ENCODE data around the gene SERGEF. TPM values are rescaled to one million over a fixed set of nuclear protein-coding genes. Genes with fewer than 3 reads are reported as not detected.

SERGEF gene
- total and polyA plus RNA-seq, 2 of the 4 experiments (the other 2 are of a cell fraction), result 12.2 to 18.1 TPM

GRCh38 chr11:17976651-17977050 lies 36.2 kb downstream of the SERGEF start:
- Histone ChIP-seq H2AK5ac (ENCODE audit: low read depth, low read length) (no peak overlapping the region), H4K91ac (ENCODE audit: insufficient read depth, low read depth, low read length) (no peak overlapping the region), H3K4me1 (ENCODE audit: control insufficient read depth, insufficient read depth, low read length) (peaks cover 1% of the 10 kb centered on the region; the same call in 1 of the 2 replicates), H3K36me3 (ENCODE audit: control insufficient read depth, insufficient read depth, low read length) (no peaks in the 10 kb centered on the region), H3K14ac (replicated peaks; ENCODE audit: low read depth, low read length) (no peak overlapping the region), H2BK20ac (ENCODE audit: low read depth, low read length) (no peak overlapping the region), H4K5ac (ENCODE audit: low read depth, low read length) (no peak overlapping the region), H2BK15ac (ENCODE audit: low read depth, low read length) (no peak overlapping the region), H3K9me1 (ENCODE audit: insufficient read depth, low read length) (no peaks in the 10 kb centered on the region), H3K27me3 (ENCODE audit: control insufficient read depth, insufficient read depth, low read length) (no peaks in the 10 kb centered on the region), H2BK120ac (ENCODE audit: low read depth, low read length) (no peak overlapping the region), H3K4ac (ENCODE audit: low read depth, low read length) (no peak overlapping the region), H4K20me1 (ENCODE audit: insufficient read depth, low read length) (no peaks in the 10 kb centered on the region), H3K9me3 (ENCODE audit: control insufficient read depth, insufficient read depth, low read length) (no peaks in the 10 kb centered on the region), H3K23ac (ENCODE audit: low read depth, low read length) (no peak overlapping the region), H3K4me3 (ENCODE audit: insufficient read depth, low read depth, low read length) (no peak overlapping the region), H3K79me1 (ENCODE audit: low read depth in 1 of 2, low read length in 2 of 2) (no peaks in the 10 kb centered on the region), H3K9ac (ENCODE audit: low read depth, low read length) (no peak overlapping the region), H4K8ac (ENCODE audit: low read depth in 2 of 2, low read length in 2 of 2) (no peak overlapping the region), H3K27ac (ENCODE audit: insufficient read depth, low read length) (no peak overlapping the region), H2AK9ac (replicated peaks; ENCODE audit: low read depth, low read length, poor library complexity) (no peak overlapping the region), H2AFZ (replicated peaks; ENCODE audit: low read length, poor library complexity) (no peak overlapping the region), H3K18ac (ENCODE audit: low read depth, low read length) (no peak overlapping the region), H3K4me2 (ENCODE audit: low read depth, low read length) (no peak overlapping the region), H2BK5ac (ENCODE audit: low read depth, low read length, poor library complexity, severe bottlenecking) (no peak overlapping the region), H3K56ac (ENCODE audit: extremely low read depth, insufficient read depth, low read length) (no peak overlapping the region)
- ChIA-PET CTCF (interaction anchor here (1.2 to 12.6 kb wide), 2 partner anchors 244 to 378 kb away, joined by 4 to 158 read pairs; partner anchors contain the start of gene KCNC1), POLR2A (ENCODE audit: unreplicated experiment) (no interaction called here)
- TF ChIP-seq SMC3 (IDR thresholded peaks at IDR 0.05; ENCODE audit: low read depth, low read length), result no peak
- no peak for TF ChIP-seq ELK1 (IDR thresholded peaks at IDR 0.05; ENCODE audit: borderline replicate concordance, low read depth, low read length)
- TF ChIP-seq POLR2A (IDR thresholded peaks at IDR 0.05; ENCODE audit: low read depth, low read length), result no peak
- no peak for TF ChIP-seq CHD1 (IDR thresholded peaks at IDR 0.05; ENCODE audit: low read depth, low read length)
- no peak for TF ChIP-seq BHLHE40 (IDR thresholded peaks at IDR 0.05; ENCODE audit: low read depth, low read length)
- TF ChIP-seq RFX5 (IDR thresholded peaks at IDR 0.05; ENCODE audit: low read depth, low read length), result no peak
- TF ChIP-seq MAFK (IDR thresholded peaks at IDR 0.05; ENCODE audit: low read depth, low read length), result no peak
- in situ Hi-C loops (cut with MboI; ENCODE audit: low sequenced_read_pairs) (loop anchor here (5.0 kb wide), 3 partner anchors 214 to 379 kb away; partner anchors contain the start of gene KCNC1), intact Hi-C loops (cut with micrococcal nuclease) (loop anchor here (1.0 kb wide), 1 partner anchor 130 kb away; no protein-coding TSS in a partner anchor), dilution Hi-C loops (cut with HindIII; ENCODE audit: low sequenced_read_pairs, unreplicated experiment) (loop anchor here (25.0 kb wide), 1 partner anchor 239 kb away; the partner anchor contains the start of gene KCNC1)
- no TSS peak for BruUV-seq (replicated peaks)
- no CpG with 5 or more reads among the region's 1 CpG for WGBS, 2 experiments (ENCODE audit: extremely low coverage in 2 of 2, insufficient read length in 1 of 2)
- DNase-seq, result no peak
- ATAC-seq (ENCODE audit: low read depth), result no peak

All from IMR-90 (cell line).